Hepatic stellate cell (primary cell): ENCODE measurements around the gene ANKS4B.
"Not testable (repeated sequence)": the region's sequence is repeated elsewhere in the genome, so short reads cannot be mapped to it uniquely, and the experiment has no call there.

Source experiments
- DNase-seq: peaks from one replicate; pipeline ENCODE4 v3.0.0; 2011; ENCODE audit warnings: low spot score

Gene ANKS4B, protein sequence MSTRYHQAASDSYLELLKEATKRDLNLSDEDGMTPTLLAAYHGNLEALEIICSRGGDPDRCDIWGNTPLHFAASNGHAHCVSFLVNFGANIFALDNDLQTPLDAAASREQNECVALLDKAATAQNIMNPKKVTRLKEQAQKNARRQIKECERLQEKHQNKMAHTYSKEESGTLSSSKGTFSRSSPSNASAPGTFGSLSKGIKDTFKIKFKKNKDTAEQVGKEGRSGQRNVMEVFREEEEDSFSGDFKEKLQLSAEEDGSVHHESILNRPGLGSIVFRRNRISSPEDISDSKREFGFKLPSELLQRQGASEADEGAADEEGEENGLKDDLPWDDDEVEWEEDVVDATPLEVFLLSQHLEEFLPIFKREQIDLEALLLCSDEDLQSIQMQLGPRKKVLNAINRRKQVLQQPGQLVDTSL

GRCh38 chr16:21233521-21234150 is at the start of gene ANKS4B:
ANKS4B (plus strand) TSS chr16:21233699; CDS start chr16:21233738, 39 bp downstream.
- no peak for DNase-seq

DNA sequence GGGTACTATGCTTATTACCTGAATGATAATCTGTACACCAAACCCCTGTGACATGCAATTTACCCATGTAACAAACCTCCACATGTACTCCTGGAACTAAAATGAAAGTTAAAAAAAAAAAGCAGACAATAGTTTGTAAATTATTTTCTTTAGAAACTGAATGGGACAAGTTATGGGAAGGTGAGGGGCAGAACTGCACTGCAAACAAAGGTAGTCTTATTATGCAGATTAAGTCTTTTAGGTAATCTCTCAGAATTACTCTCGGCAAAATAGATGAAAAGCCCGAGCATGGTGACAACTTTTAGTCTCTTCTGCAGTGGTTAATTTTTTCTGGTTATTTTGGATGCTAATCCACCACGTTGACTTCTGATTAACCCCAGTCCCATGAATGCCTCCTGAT is 49.5 kb upstream of the ANKS4B start:
- DNase-seq = no peak

- no peak for DNase-seq
Observed at GRCh38 chr16:21184834-21185233, 48.7 kb upstream of the ANKS4B start.

- DNase-seq = no peak
Observed at GRCh38 chr16:21185659-21186325, 47.7 kb upstream of the ANKS4B start.

DNA sequence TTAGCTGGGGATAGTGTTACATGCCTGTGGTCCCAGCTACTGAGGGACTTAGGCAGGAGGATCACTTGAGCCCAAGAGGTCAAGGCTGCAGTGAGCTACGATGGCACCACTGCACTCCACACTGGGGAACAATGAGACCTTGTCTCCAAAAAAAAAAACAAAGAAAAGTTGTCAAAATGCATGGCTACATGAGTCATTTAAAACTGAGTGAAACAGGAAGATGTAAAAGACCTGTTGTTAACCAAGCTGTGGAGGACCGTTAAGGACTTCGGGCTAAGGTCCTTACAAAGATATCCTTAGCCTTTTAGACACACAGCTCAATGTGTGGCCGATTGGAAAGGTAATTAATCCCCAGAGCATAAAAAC is 47.2 kb upstream of the ANKS4B start:
- no peak for DNase-seq

GRCh38 chr16:21189311-21189710 is 44.2 kb upstream of the ANKS4B start:
- DNase-seq = no peak

DNA sequence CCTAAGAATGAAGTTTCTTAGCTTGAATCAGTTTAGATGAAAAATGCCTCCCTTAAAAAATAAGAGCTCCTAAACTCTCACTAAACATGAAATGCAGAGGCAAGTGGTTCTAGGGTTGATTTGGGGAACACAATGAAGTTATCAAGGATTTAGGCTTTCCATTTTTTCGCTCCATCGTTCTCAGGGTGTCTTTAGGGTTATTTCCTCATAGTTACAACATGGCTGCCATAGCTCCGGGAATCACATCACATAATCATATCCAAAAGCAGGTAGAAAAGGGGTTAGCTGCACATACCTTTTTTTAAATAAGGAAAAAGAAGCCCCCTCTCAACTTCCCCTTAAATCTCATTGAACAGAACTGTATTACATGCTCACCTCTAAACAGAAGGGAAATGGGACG is 43.5 kb upstream of the ANKS4B start:
- DNase-seq = no peak

GRCh38 chr16:21190599-21190998 is 42.9 kb upstream of the ANKS4B start:
- no peak for DNase-seq

GRCh38 chr16:21192991-21193390 is 40.5 kb upstream of the ANKS4B start:
- DNase-seq = no peak

DNA sequence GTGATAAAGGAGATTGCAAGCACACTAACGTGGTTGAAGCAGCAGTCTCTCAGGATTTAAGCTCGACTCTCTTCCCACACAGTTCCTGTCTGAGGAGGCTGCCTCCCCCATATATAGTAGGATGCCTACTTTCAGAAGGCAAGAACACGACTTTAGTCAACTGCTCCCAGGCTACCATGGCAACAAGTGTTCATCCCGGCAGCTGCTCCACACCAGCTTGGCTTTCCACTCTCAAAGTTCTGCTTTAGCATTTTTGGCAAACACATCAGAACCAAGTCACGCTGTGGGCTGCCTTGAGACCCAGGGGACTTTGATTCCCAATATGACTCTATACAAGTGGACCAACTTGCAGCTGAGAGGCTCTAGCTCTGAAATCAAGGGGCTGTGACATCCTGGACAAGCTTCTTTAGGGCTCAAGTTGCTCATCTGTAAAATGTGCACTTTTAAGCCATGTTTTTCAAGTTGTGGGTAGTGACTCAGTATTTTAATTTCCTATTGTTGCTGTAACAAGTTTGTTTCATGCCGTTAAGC is 38.7 kb upstream of the ANKS4B start:
- DNase-seq = peak; percentile 21

DNA sequence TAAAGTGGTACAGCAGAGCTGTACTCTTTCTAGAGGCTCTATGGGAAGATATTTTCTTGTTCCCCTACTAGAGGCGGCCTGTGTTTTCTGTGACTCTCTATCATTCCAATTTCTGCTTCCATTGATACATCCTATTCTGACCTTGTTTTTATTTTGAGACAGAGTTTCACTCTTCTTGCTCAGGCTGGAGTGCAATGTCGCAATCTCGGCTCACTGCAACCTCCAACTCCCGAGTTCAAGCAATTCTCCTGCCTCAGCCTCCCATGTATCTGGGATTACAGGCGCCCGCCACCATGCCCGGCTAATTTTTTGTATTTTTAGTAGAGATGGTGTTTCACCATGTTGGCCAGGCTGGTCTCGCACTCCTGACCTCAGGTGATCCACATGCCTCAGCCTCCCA is 38.2 kb upstream of the ANKS4B start:
- not testable (repeated sequence) for DNase-seq

- no peak for DNase-seq
Observed at GRCh38 chr16:21197112-21197511, 36.4 kb upstream of the ANKS4B start.

DNA sequence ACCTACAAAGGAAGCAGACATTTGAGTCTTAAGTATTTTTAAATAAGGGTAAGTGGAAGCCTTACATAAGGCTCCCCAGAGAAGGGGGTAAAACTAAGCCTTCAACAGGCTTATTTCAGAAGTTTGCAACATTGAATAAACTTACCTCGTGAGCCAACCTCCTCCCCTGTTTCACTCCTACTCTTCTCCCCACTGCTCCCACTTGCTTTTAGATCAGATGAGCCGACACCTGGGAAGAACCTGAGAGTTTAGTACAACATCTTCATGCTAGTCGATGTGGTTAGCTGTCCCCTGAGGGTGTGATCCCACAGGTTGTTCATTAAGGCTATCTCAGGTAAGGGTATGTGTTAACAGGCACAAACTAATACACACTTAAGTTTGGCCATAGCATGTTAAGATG is 35.9 kb upstream of the ANKS4B start:
- no peak for DNase-seq

GRCh38 chr16:21199607-21200218 is 33.8 kb upstream of the ANKS4B start:
- DNase-seq = no peak

DNA sequence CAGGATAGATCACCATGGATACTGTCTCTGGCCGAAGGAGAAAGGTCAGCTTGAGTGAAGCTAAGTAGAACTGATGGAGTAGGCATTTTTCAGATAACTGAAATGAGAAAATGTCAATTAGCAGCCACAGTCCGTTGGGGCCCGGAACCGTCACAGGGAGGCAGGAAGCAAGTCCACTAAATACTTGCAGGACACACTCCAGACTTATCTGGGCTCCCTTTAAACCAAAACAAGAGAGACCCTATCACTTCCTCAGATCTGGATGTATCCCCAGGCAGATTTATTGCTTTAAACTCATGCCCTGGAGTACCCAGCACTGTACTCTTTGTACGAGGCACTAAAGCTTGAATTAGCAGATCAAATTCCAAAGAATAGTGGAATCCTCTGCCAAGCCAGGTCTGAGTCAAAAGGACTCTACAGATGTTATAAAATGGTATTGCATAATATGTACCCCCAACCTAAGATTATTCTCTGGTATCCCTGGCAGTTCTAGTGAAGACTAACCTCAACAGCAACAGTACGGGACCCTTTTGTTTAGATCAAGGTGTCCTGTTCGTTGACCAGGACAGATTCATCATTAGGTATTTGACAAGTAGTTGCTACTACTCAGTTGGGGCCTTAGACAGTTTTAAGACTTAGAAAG is 30.2 kb upstream of the ANKS4B start:
- DNase-seq = no peak

GRCh38 chr16:21205303-21205702 is 28.2 kb upstream of the ANKS4B start:
- DNase-seq = no peak

- DNase-seq = no peak
Observed at GRCh38 chr16:21206550-21206949, 26.9 kb upstream of the ANKS4B start.

- no peak for DNase-seq
Observed at GRCh38 chr16:21208446-21209230, 24.9 kb upstream of the ANKS4B start.

DNA sequence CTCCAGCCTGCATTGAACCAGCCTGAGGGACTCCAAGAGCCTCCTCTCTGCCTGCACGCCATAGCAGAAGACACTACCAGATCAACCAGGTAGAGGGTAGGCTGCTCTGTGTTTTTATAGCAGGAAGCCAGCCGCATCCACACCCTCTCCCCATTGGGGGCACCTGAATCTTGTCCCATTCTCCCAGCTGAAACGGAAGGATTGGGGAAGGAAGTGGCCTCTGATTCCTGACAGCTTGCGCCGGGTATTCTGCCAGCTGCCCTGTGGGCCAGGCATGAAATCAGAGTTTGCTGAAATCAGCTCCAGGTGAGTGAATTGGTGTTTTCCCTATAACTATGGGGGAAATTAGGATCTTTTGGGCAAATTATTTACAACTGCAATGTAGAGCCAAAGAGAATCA is 22.0 kb upstream of the ANKS4B start, which contains the start of gene ZP2:
Gene ZP2 (minus strand): TSS at position 89 of the 400 bp plus-strand sequence. CDS start 27 bp downstream, at position 62.
- no peak for DNase-seq

GRCh38 chr16:21214086-21214485 is 19.4 kb upstream of the ANKS4B start:
- no peak for DNase-seq

DNA sequence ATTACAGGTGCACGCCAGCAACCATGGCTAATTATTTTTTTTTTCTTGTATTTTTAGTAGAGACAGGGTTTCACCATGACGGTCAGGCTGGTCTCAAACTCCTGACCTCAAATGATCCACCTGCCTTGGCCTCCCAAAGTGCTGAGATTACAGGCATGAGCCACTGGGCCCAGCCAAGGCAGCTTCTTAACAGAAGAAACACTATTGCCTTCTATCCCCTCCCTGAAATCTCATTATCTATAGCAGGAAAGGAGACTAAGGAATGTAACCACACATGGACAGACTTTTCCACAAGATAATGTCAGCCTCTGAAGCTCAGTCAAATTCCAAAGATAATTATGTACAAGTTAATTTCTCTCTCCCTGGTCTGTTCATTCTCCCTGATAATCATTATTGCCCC is 16.4 kb upstream of the ANKS4B start:
- DNase-seq = no peak
